ENCODE measurements around the gene KIFBP.

GRCh38 chr10:69042838-69043237, 54.2 kb downstream of the KIFBP start:
- TF ChIP-seq POLR2A (IDR thresholded peaks at IDR 0.05) (no peak), CTCF (IDR thresholded peaks at IDR 0.05) (no peak), POLR2AphosphoS5 (IDR thresholded peaks at IDR 0.05) (no peak)

All from breast epithelium (tissue), 3 donors.